ENCODE data around the gene GPX5.
"Not testable (repeated sequence)": the region's sequence is repeated elsewhere in the genome, so short reads cannot be mapped to it uniquely, and the experiment has no call there.

Gene GPX5, protein sequence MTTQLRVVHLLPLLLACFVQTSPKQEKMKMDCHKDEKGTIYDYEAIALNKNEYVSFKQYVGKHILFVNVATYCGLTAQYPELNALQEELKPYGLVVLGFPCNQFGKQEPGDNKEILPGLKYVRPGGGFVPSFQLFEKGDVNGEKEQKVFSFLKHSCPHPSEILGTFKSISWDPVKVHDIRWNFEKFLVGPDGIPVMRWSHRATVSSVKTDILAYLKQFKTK

GRCh38 chr6:28525496-28526039 is at the start of gene GPX5:
Gene GPX5, plus strand, starts transcription at chr6:28525881. Its CDS starts 133 bp downstream, at chr6:28526014.
- no peak for DNase-seq (ENCODE audit: low spot score)

GRCh38 chr6:28478518-28478917 is 47.2 kb upstream of the GPX5 start:
- DNase-seq (ENCODE audit: low spot score) = no peak

DNA sequence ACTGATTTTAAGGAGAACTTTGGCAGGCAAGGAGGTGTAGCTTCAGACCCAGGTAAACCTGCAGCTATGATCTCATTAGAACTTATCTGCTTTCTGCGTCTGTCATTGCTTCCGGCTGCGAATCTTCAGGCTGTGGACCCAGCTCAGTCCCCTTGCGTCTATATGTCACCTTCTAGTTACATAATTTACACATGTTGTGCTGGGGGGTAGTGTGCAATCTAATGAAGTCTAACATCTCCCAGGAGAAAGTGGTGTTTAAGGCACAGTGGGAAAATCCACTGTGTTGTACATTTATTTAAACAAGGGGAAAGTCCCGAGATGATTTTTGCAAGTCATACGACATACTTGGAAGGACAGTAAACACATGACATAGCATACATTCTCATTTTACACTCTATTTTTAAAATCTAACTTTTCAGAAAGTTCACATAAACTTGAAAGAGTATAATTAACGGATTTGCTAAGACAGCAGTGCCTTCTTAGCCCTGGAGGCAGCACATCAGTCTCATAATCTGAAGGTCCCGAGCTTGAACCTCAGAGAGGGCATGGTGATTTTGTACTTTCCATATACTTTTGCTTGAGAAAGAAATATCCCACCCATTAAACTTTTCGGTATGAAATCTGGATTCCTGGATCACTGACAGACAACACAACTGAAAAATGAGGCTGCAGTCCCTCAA is 45.3 kb upstream of the GPX5 start:
- no peak for DNase-seq (ENCODE audit: low spot score)

- no peak for DNase-seq (ENCODE audit: low spot score)
These were observed 40.2 kb upstream of the GPX5 start for GRCh38 chr6:28485482-28485881.

DNA sequence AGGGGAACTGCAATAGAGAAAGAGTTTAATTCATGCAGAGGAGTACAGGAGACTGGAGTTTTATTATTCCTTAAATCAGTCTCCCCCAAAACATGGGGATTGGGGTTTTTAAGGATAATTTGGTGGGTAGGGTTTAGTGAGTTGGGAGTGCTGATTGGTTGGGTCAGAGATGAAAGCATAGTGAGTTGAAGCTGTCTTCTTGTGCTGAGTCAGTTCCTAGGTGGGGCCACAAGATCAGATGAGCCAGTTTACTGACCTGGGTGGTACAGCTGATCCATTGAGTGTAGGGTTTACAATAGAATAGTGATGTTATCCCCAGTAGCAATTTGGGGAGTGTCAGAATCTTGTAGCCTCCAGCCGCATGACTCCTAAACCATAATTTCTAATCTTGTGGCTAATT is 39.1 kb upstream of the GPX5 start:
- DNase-seq (ENCODE audit: low spot score) = no peak

DNA sequence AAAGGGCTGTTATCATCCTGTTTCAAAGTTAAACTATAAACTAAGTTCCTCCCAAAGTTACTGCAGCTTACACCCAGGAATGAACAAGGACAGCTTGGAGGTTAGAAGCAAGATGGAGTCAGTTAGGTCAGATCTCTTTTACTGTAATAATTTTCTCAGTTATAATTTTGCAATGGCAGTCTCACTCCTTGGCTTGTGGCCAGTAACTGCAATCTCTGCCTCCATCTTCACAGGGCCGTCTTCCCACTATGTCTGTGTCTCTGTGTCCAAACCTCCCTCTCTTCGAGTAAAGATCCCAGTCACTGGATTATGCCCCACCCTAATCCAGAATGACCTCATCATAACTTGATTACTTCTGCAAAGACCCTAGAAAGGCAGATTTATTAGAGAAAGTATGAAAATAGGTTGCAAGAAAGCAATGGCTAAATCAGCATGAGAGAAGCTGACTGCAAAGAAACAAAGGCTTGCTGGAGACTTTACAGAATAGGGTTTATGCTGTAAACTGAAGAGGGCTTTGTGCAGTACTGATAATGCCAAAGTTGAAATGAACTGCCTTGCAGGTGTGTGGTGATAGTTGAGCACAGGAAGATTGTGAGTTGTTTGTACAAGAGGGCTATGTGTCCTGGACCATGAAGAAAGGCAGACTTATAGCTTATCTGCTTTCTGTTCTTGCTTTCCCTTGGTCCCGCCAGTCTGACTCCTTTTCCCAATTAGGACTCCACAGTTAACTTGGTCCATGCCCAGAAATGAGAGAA is 38.5 kb upstream of the GPX5 start:
- DNase-seq (ENCODE audit: low spot score) = no peak

GRCh38 chr6:28488916-28489365 is 36.7 kb upstream of the GPX5 start:
- no peak for DNase-seq (ENCODE audit: low spot score)

DNA sequence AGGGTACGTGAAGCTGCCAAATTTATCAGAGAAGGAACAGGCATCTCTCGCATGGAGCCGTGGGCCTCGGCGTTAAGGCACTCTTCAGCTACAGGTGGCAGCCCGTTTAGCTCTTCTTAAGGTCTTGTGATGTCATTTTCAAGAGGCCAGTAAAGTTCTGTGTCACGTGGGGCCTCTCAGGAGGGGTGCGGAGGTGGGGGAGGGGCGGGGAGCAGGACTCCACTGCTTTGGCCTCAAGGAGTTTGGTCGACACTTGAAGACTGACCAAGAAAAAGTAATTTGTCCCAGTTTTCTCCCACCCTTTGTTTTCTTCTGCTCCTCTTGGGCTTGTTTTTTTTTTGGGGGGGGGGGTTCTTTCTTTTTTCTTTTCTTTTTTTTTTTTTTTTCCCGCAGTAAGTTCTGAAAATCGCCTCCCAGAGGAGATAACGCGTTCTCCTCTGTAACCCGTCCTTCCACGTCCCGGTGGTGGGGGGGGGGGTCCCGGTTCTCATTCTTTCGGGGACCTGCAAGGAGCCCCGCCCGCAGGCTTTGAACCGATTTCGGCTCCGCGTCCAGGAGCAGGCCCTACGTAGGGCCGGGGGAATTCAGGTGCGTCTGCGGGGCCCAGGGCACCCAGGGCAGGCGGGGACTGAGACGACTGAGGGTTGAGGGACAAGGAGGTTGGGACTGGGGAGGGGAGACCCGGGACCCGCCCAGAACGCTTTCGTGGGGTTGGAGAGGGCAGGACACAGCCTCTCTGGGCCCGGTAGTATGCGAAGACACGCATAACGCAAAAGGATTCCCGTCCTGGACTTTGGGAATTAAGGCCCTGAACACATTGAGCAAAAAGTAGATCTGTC is 36.1 kb upstream of the GPX5 start:
- no peak for DNase-seq (ENCODE audit: low spot score)

GRCh38 chr6:28490205-28490890 is 35.3 kb upstream of the GPX5 start:
- DNase-seq (ENCODE audit: low spot score) = no peak

DNA sequence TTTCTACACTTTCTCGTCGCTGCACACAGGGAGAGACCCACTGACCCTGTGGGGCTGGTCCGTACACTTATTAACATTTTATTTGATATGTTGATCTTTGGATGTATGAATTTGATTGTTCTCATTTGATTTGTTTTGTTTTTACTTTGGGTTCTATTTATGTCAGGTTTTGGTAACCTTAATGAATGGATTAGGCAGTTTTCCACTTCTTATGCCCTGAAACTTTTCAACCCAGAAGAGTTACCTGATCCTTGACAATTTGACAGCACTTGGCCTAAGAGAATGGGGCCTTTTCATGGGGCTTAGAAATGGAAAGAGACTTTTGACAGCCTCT is 33.7 kb upstream of the GPX5 start:
- no peak for DNase-seq (ENCODE audit: low spot score)

DNA sequence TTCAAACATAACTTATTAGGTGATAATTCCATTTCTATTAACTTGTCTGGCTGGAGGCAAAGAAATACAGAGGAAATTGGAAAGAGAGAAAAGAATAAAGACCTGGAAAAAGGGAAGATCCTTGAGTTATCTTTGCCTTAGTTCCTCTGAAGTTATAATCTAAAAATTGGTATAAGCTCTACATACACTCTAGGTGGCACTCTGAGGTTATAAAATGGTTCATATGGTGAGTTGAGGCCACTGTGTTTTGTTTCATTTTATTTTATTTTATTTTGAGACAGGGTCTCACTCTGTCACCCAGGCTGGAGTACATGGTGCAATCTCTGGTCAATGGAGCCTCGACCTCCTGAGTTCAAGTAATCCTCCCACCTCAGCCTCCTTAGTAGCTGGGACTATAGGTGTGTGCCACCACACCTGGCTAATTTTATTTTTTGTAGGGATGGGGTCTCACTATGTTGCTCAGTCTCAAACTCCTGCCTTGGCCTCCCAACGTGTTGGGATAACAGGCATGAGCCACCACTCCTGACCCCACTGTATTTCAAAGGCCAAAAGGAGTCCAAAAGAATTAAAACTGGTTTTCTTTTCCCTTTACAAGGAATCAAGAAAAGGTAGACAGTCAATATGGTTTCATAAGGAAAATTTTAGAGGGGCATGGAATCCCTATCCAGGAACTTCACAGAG is 29.4 kb upstream of the GPX5 start:
- DNase-seq (ENCODE audit: low spot score) = no peak

DNA sequence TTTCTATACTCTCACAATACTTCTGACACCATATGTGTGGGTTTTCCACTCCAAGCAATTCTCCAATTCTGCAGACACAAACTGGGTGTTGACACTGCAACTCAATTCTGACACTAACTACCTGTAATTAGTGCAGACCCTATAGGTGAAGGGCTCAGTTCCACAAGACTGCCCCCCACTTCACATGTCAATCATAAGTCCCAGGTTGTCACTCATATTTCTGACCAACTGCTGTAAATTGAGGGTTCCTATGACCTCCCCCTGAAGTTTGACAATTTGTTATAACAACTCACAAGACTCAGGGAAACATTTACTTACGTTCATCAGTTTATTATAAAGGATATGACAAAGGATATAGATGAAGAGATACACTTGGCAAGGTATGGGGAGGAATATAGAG is 28.4 kb upstream of the GPX5 start:
- no peak for DNase-seq (ENCODE audit: low spot score)

DNA sequence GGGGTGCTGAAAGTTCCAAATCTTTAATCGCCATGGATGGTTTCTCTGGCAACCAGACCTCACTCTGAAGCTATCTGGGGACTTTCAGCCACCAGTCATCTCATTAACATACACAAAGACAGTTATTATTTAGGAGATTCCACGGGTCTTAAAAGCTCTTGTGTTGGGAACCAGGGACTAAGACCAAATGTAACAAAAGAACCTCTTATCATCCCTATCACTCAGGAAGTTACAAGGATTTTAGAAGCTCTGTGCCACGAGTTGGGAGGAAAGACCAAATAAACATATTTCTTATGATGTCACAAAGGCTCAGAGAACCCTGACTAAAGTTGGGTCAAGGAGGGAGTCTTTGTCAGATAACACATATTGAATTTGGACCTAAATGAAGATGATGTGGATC is 27.8 kb upstream of the GPX5 start:
- DNase-seq (ENCODE audit: low spot score) = no peak

- no peak for DNase-seq (ENCODE audit: low spot score)
These were observed 24.4 kb upstream of the GPX5 start for GRCh38 chr6:28501259-28501658.

DNA sequence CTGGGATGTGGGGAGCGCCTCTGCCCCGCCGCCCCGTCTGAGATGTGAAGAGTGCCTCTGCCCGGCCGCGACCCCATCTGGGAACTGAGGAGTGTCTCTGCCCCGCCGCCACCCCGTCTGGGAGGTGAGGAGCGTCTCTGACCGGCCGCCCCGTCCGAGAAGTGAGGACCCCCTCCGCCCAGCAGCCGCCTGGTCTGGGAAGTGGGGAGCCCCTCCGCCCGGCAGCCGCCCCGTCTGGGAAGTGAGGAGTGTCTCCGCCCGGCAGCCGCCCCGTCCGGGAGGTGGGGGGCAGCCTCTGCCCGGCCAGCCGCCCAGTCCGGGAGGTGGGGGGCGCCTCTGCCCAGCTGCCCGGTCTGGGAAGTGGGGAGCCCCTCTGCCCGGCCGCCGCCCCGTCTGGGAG is 23.5 kb upstream of the GPX5 start:
- DNase-seq (ENCODE audit: low spot score) = not testable (repeated sequence)

DNA sequence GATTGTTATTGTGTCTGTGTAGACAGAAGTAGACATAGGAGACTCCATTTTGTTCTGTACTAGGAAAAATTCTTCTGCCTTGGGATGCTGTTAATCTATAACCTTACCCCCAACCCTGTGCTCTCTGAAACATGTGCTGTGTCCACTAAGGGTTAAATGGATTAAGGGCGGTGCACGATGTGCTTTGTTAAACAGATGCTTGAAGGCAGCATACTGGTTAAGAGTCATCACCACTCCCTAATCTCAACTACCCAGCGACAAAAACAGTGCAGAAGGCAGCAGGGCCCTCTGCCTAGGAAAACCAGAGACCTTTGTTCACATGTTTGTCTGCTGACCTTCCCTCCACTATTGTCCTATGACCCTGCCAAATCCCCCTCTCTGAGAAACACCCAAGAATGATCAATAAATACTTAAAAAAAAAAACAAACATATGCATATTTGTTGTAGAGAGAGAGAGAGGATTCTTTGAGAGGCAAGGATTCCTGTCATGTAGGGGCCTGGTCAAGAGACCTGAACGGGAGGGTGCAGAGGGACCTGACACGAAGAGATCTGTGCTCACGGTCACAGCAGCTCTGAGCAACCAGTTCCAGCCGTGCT is 22.9 kb upstream of the GPX5 start:
- not testable (repeated sequence) for DNase-seq (ENCODE audit: low spot score)

- DNase-seq (ENCODE audit: low spot score) = no peak
These were observed 19.9 kb upstream of the GPX5 start for GRCh38 chr6:28505733-28506132.

GRCh38 chr6:28506807-28507475 is 18.7 kb upstream of the GPX5 start:
- no peak for DNase-seq (ENCODE audit: low spot score)

DNA sequence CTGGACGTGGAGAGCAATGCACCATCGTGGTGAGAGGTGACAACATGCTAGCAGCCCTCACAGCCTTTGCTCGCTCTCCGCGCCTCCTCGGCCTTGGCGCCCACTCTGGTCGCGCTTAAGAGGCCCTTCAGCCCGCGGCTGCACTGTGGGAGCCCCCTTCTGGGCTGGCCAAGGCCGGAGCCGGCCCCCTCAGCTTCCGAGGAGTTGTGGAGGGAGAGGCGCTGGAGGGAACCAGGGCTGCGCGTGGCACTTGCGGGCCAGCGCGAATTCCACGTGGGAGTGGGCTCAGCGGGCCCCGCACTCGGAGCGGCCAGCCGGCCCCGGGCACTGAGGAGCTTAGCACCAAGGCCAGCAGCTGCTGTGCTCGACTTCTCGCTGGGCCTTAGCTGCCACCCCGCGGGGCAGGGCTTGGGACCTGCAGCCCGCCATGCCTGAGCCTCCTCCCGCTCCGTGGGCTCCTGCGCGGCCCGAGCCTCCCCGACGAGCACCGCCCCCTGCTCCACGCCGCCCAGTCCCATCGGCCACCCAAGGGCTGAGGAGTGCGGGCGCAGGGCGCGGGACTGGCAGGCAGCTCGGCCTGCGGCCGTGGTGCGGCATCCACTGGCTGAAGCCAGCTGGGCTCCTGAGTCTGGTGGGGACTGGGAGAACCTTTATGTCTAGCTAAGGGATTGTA is 13.9 kb upstream of the GPX5 start:
- no peak for DNase-seq (ENCODE audit: low spot score)
